Testis (tissue), 3 donors: ENCODE results near the gene TENM4. TPM values are rescaled to one million over a fixed set of nuclear protein-coding genes. Genes with fewer than 3 reads are reported as not detected.

ENCODE experiments used
- DNase-seq: peaks from one replicate; pipeline ENCODE4 v3.0.0-alpha.2; 2019
- H3K27ac ChIP-seq, 2 donors: fragments of 200-600 bp; sonication (generic); one replicate each; pipeline ENCODE4 v1.5.1; 2019
- H3K27me3 ChIP-seq: fragments of 200-600 bp; sonication (generic); one replicate; pipeline ENCODE4 v1.5.1; 2019
- H3K36me3 ChIP-seq: fragments of 200-600 bp; sonication (generic); one replicate; pipeline ENCODE4 v1.5.1; 2017; ENCODE audit warnings: low read depth; ENCODE audit errors: missing control alignments
- H3K4me1 ChIP-seq: fragments of 200-600 bp; sonication (generic); one replicate; pipeline ENCODE4 v1.5.1; 2019
- H3K4me3 ChIP-seq, 2 donors: fragments of 200-600 bp; sonication (generic); one replicate each; pipeline ENCODE4 v1.5.1; 2017 to 2019
- H3K9me3 ChIP-seq: fragments of 200-600 bp; sonication (generic); one replicate; pipeline ENCODE4 v1.5.1; 2017
- POLR2A ChIP-seq: fragments of 450-650 bp; IDR thresholded peaks from one replicate; pipeline ENCODE4 v1.6.1; 2017; ENCODE audit warnings: antibody characterized with exemption, mild to moderate bottlenecking, moderate library complexity
- WGBS, 2 donors: methylation state at CpG; one replicate each; pipeline ENCODE4 v1.1.5; 2018; 5-methylcytosine and 5-hydroxymethylcytosine counted together
- intact Hi-C: fragments of 100-400 bp; cut with DNase I; formaldehyde crosslinking; loops from one replicate; pipeline ENCODE4 v1.15.1; 2023; ENCODE audit warnings: low total_unique reads
- polyA plus RNA-seq: library from polyadenylated mRNA; stranded (reverse); fragments of 350-450 nt; fragmentation: Illumina TruSeq; extraction: RNeasy Lipid Tissue Mini Kit (QIAGEN cat#74804); gene quantifications from one replicate; pipeline ENCODE4 v1.2.3, GENCODE V29; 2014; ENCODE audit warnings: low read depth, low replicate concordance; ENCODE audit not compliant: insufficient read depth
- total RNA-seq, 2 donors: library from RNA; depleted of rRNA; stranded (reverse); fragments of >200 nt; gene quantifications; one replicate each; pipeline ENCODE4 v1.2.3, GENCODE V29; 2016
- TF ChIP-seq, protein P1 (sequence below), 3 experiments: fragments of 450-650 bp in 2 of 3; fragments of 200-600 bp in 1 of 3; sonication (generic) in 1 of 3; IDR thresholded peaks; one replicate each; pipeline ENCODE4 v1.5.1; 2016 to 2019; ENCODE audit warnings: antibody characterized with exemption in 3 of 3, mild to moderate bottlenecking in 2 of 3, moderate library complexity in 1 of 3

TENM4 gene
- total and polyA plus RNA-seq, 3 donors from 2014 or later: 10.6 to 17.9 (median 11.4) TPM

- DNase-seq: no peak
- H3K36me3 ChIP-seq: no peaks in the 10 kb centered on the region
- H3K4me1 ChIP-seq: no peaks in the 10 kb centered on the region
- no peaks in the 10 kb centered on the region for H3K27me3 ChIP-seq
- intact Hi-C loops: no loop called here
- H3K4me3 ChIP-seq: no peak overlapping the region
- TF ChIP-seq POLR2A: no peak
- TF ChIP-seq, protein P1, sequence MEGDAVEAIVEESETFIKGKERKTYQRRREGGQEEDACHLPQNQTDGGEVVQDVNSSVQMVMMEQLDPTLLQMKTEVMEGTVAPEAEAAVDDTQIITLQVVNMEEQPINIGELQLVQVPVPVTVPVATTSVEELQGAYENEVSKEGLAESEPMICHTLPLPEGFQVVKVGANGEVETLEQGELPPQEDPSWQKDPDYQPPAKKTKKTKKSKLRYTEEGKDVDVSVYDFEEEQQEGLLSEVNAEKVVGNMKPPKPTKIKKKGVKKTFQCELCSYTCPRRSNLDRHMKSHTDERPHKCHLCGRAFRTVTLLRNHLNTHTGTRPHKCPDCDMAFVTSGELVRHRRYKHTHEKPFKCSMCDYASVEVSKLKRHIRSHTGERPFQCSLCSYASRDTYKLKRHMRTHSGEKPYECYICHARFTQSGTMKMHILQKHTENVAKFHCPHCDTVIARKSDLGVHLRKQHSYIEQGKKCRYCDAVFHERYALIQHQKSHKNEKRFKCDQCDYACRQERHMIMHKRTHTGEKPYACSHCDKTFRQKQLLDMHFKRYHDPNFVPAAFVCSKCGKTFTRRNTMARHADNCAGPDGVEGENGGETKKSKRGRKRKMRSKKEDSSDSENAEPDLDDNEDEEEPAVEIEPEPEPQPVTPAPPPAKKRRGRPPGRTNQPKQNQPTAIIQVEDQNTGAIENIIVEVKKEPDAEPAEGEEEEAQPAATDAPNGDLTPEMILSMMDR (IDR thresholded peaks at IDR 0.05): no peak
- no peaks in the 10 kb centered on the region for H3K9me3 ChIP-seq
- WGBS, 2 donors: 71 to 82% methylated on average over 5 of the region's 5 CpGs
- no peak overlapping the region for H3K27ac ChIP-seq
Measured at GRCh38 chr11:78957476-78958245, 483.2 kb downstream of the TENM4 start.

GRCh38 chr11:78954696-78955095 is 486.1 kb downstream of the TENM4 start:
- no peak for TF ChIP-seq POLR2A
- TF ChIP-seq, protein P1 (IDR thresholded peaks at IDR 0.05): no peak
- DNase-seq: no peak
- Histone ChIP-seq H3K27ac (no peak overlapping the region), H3K36me3 (no peaks in the 10 kb centered on the region), H3K4me1 (no peaks in the 10 kb centered on the region), H3K4me3 (no peak overlapping the region), H3K27me3 (no peaks in the 10 kb centered on the region), H3K9me3 (no peaks in the 10 kb centered on the region)
- WGBS, 2 donors: 96 to 100% methylated on average over 3 of the region's 3 CpGs
- intact Hi-C loops: no loop called here

- TF ChIP-seq POLR2A: no peak
- TF ChIP-seq, protein P1 (IDR thresholded peaks at IDR 0.05): no peak
- 68 to 74% methylated on average over 2 of the region's 2 CpGs for WGBS, 2 donors
- Histone ChIP-seq H3K4me3 (no peak overlapping the region), H3K9me3 (no peaks in the 10 kb centered on the region), H3K27me3 (no peaks in the 10 kb centered on the region), H3K4me1 (no peaks in the 10 kb centered on the region), H3K27ac (no peak overlapping the region), H3K36me3 (no peaks in the 10 kb centered on the region)
- intact Hi-C loops: no loop called here
- no peak for DNase-seq
Measured at GRCh38 chr11:78954261-78954660, 486.6 kb downstream of the TENM4 start.

DNA sequence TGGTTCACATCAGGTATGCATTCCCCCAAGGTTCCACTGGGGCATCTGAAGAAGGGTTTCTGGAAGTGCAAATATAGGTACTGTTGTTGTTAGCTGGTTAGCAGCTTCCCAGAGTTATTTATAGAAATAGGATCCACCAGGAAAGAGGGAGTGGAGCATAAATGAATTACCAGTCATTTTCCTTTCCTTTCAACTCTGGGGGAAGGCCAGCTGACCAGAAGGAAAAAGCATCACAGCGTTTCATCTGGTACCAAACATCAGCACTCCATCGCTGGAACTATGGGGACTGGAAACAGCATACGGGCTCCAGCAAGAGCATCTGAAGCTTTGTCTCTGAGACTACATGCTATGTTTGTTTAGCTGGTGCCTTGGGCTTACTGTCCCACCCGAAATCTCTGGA is 487.9 kb downstream of the TENM4 start:
- Histone ChIP-seq H3K4me3 (no peak overlapping the region), H3K27ac (no peak overlapping the region), H3K4me1 (no peaks in the 10 kb centered on the region), H3K36me3 (no peaks in the 10 kb centered on the region), H3K27me3 (no peaks in the 10 kb centered on the region), H3K9me3 (no peaks in the 10 kb centered on the region)
- 39 to 47% methylated on average over 4 of the region's 4 CpGs for WGBS, 2 donors
- TF ChIP-seq, protein P1 (IDR thresholded peaks at IDR 0.05): no peak
- TF ChIP-seq POLR2A: no peak
- intact Hi-C loops: no loop called here
- no peak for DNase-seq

DNA sequence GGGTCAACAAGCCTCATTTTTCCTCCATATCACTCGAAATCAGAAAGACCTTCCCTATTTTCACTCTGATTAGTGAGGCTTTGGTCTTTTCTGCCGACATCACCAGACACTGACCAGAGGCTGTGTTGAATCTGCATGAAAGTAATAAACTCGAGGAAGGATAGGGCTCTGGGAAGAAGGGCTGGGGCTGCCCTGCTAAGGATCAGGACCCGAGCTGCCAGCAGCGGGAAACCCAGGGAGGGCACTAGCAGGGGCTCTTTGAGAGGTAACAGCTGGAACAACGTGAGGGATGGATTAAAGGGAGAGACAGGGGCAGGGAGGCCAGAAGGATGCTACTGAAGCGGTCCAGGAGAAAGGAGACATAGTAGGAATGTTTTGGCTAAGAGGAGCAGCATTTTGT is 488.7 kb downstream of the TENM4 start:
- WGBS, 2 donors: 81 to 86% methylated on average over 7 of the region's 7 CpGs
- Histone ChIP-seq H3K27ac (no peak overlapping the region), H3K36me3 (no peaks in the 10 kb centered on the region), H3K4me1 (no peaks in the 10 kb centered on the region), H3K4me3 (no peak overlapping the region), H3K27me3 (no peaks in the 10 kb centered on the region), H3K9me3 (no peaks in the 10 kb centered on the region)
- intact Hi-C loops: no loop called here
- no peak for DNase-seq
- TF ChIP-seq, protein P1 (IDR thresholded peaks at IDR 0.05): no peak
- TF ChIP-seq POLR2A: no peak
